Body of pancreas (tissue), 4 donors: Measurements from ENCODE around the gene VWC2L.

ENCODE experiments used
- POLR2A ChIP-seq, 3 donors: fragments of 450-650 bp; IDR thresholded peaks; one replicate each; pipeline ENCODE4 v1.6.1; 2016; ENCODE audit warnings: antibody characterized with exemption in 3 of 3, mild to moderate bottlenecking in 2 of 3
- TF ChIP-seq, protein P1 (sequence below), 7 experiments: fragments of 450-650 bp in 4 of 7; fragments of 200-600 bp in 3 of 7; sonication (generic) in 3 of 7; IDR thresholded peaks; one replicate each; pipeline ENCODE4 v1.5.1; 2016 to 2019; ENCODE audit warnings: antibody characterized with exemption in 7 of 7

GRCh38 chr2:214377286-214377624, 33.6 kb upstream of the VWC2L start:
- TF ChIP-seq, protein P1, sequence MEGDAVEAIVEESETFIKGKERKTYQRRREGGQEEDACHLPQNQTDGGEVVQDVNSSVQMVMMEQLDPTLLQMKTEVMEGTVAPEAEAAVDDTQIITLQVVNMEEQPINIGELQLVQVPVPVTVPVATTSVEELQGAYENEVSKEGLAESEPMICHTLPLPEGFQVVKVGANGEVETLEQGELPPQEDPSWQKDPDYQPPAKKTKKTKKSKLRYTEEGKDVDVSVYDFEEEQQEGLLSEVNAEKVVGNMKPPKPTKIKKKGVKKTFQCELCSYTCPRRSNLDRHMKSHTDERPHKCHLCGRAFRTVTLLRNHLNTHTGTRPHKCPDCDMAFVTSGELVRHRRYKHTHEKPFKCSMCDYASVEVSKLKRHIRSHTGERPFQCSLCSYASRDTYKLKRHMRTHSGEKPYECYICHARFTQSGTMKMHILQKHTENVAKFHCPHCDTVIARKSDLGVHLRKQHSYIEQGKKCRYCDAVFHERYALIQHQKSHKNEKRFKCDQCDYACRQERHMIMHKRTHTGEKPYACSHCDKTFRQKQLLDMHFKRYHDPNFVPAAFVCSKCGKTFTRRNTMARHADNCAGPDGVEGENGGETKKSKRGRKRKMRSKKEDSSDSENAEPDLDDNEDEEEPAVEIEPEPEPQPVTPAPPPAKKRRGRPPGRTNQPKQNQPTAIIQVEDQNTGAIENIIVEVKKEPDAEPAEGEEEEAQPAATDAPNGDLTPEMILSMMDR (IDR thresholded peaks at IDR 0.05): no peak
- no peak for TF ChIP-seq POLR2A (IDR thresholded peaks at IDR 0.05)
